ENCODE data around the gene IDH1. TPM values are rescaled to one million over a fixed set of nuclear protein-coding genes. Genes with fewer than 3 reads are reported as not detected.

Gene IDH1
- total RNA-seq (2012; rRNA removed) (77.1 and 104 TPM in 2 replicates), polyA plus RNA-seq (2012; rRNA removed) (42.7 and 53.5 TPM in 2 replicates), Bru-seq, nascent RNA (percentile 66 among the genes with signal in this experiment), BruChase-seq, experiment 1, labeled RNA remaining after a 6-hour chase (percentile 74 among the genes with signal in this experiment), BruChase-seq, experiment 2, labeled RNA remaining after a 2-hour chase (percentile 65 among the genes with signal in this experiment)
- polyA plus RNA-seq (2012; cell fraction: cytosol; rRNA removed) = 11.5 and 18.6 TPM in 2 replicates
- 13.1 and 39.8 TPM in 2 replicates for polyA plus RNA-seq (2012; cell fraction: nucleus; rRNA removed; ENCODE audit: low replicate concordance)
- long read RNA-seq, transcript IDH1-205 (10 exons, 2,298 nt) = minor isoform, 9 of 131 reads
- long read RNA-seq, transcript IDH1-201 (10 exons, 2,382 nt) = major isoform, 113 of 131 reads
- long read RNA-seq, partial matches to known transcripts = 4 of 131 reads
- long read RNA-seq, other reads (novel, unspliced or antisense) = 4 of 131 reads

- H2BK120ac ChIP-seq (ENCODE audit: low read depth, low read length) = no peak within 1 kb of the TSS; the same call in 1 of the 2 replicates
- peak; percentile 89 for DNase-seq
- H3K56ac ChIP-seq (ENCODE audit: extremely low read depth, insufficient read depth, low read length) = peak within 1 kb of the TSS; percentile 45; the same call in 1 of the 2 replicates
- H3K79me1 ChIP-seq (ENCODE audit: low read depth in 1 of 2, low read length in 2 of 2) = peaks cover 4 to 17% of the 10 kb centered on the region in 2 experiments; a peak in 3 of 4 replicates
- H2BK5ac ChIP-seq (ENCODE audit: low read depth, low read length, poor library complexity, severe bottlenecking) = peak within 1 kb of the TSS; percentile 59
- peaks cover 5% of the 10 kb centered on the region; the same call in 1 of the 2 replicates for H3K36me3 ChIP-seq (ENCODE audit: control insufficient read depth, insufficient read depth, low read length)
- peak within 1 kb of the TSS; percentile 13; the same call in 1 of the 2 replicates for H3K18ac ChIP-seq (ENCODE audit: low read depth, low read length)
- no peaks in the 10 kb centered on the region for H3K9me3 ChIP-seq (ENCODE audit: control insufficient read depth, insufficient read depth, low read length)
- H4K5ac ChIP-seq (ENCODE audit: low read depth, low read length) = peak within 1 kb of the TSS; percentile 16
- peak within 1 kb of the TSS; percentile 68 to 83 for H4K8ac ChIP-seq (ENCODE audit: low read depth in 2 of 2, low read length in 2 of 2)
- ChIA-PET CTCF (interaction anchor here (0.6 to 2.4 kb wide), 6 partner anchors 9 to 80 kb away, joined by 3 to 11 read pairs (median 4); no protein-coding TSS in a partner anchor), POLR2A (ENCODE audit: unreplicated experiment) (interaction anchor here (0.8 kb wide), 1 partner anchor 13 kb away, joined by 9 read pairs; no protein-coding TSS in a partner anchor)
- H4K20me1 ChIP-seq (ENCODE audit: insufficient read depth, low read length) = no peaks in the 10 kb centered on the region
- H2AFZ ChIP-seq (replicated peaks; ENCODE audit: low read length, poor library complexity) = peak within 1 kb of the TSS; percentile 96
- intact Hi-C loops (cut with micrococcal nuclease) = loop anchor here (1.0 to 2.0 kb wide), 4 partner anchors 11 to 508 kb away; partner anchors contain the start of gene PIKFYVE
- H2BK15ac ChIP-seq (ENCODE audit: low read depth, low read length) = no peak within 1 kb of the TSS; the same call in 2 of the 3 replicates
- no TSS peak for BruUV-seq (replicated peaks)
- H3K9ac ChIP-seq (ENCODE audit: low read depth, low read length) = peak within 1 kb of the TSS; percentile 68
- H3K4me3 ChIP-seq (ENCODE audit: insufficient read depth, low read depth, low read length) = peak within 1 kb of the TSS; percentile 75
- WGBS, 2 experiments (ENCODE audit: extremely low coverage in 2 of 2, insufficient read length in 1 of 2) = 4% methylated on average over 5 of the region's 48 CpGs; no CpG with 5 or more reads in 1 of the 2 experiments
- H2AK5ac ChIP-seq (ENCODE audit: low read depth, low read length) = no peak within 1 kb of the TSS
- in situ Hi-C loops (cut with MboI; ENCODE audit: low sequenced_read_pairs) = loop anchor here (25.0 kb wide), 1 partner anchor 518 kb away; no protein-coding TSS in a partner anchor
- peaks cover 4% of the 10 kb centered on the region for H3K4me1 ChIP-seq (ENCODE audit: control insufficient read depth, insufficient read depth, low read length)
- peak within 1 kb of the TSS; percentile 76 for H3K23ac ChIP-seq (ENCODE audit: low read depth, low read length)
- peak within 1 kb of the TSS; percentile 92 for H3K4me2 ChIP-seq (ENCODE audit: low read depth, low read length)
- peak within 1 kb of the TSS; percentile 75 for H3K14ac ChIP-seq (replicated peaks; ENCODE audit: low read depth, low read length)
- dilution Hi-C loops (cut with HindIII; ENCODE audit: low sequenced_read_pairs, unreplicated experiment) = no loop called here
- H3K27me3 ChIP-seq (ENCODE audit: control insufficient read depth, insufficient read depth, low read length) = no peaks in the 10 kb centered on the region
- peaks cover 5% of the 10 kb centered on the region; the same call in 1 of the 2 replicates for H3K9me1 ChIP-seq (ENCODE audit: insufficient read depth, low read length)
- H3K27ac ChIP-seq (ENCODE audit: insufficient read depth, low read length) = peak within 1 kb of the TSS; percentile 73
- H3K4ac ChIP-seq (ENCODE audit: low read depth, low read length) = peak within 1 kb of the TSS; percentile 59
- H2BK20ac ChIP-seq (ENCODE audit: low read depth, low read length) = no peak within 1 kb of the TSS
- 0 out of 2 replicates have a peak within 1 kb of the TSS, but pooled peaks have one; percentile 43 for H4K91ac ChIP-seq (ENCODE audit: insufficient read depth, low read depth, low read length)
- H2AK9ac ChIP-seq (replicated peaks; ENCODE audit: low read depth, low read length, poor library complexity) = peak within 1 kb of the TSS; percentile 80
- peak; percentile 93 for ATAC-seq (ENCODE audit: low read depth)
- TF ChIP-seq RCOR1 (IDR thresholded peaks at IDR 0.05; ENCODE audit: insufficient replicate concordance, low read length) (peak; percentile 17), SMC3 (IDR thresholded peaks at IDR 0.05; ENCODE audit: low read depth, low read length) (0 out of 2 replicates have a peak, but pooled peaks have one; percentile 12), CHD1 (IDR thresholded peaks at IDR 0.05; ENCODE audit: low read depth, low read length) (no peak), MXI1 (IDR thresholded peaks at IDR 0.05; ENCODE audit: borderline replicate concordance, low read depth, low read length) (peak; percentile 21; the same call in 1 of the 2 replicates), CEBPB (IDR thresholded peaks at IDR 0.05; ENCODE audit: low read depth, low read length) (no peak), FOS (IDR thresholded peaks at IDR 0.05; ENCODE audit: low read depth, low read length) (no peak), RAD21 (IDR thresholded peaks at IDR 0.05; ENCODE audit: low read length) (peak; percentile 31), BHLHE40 (IDR thresholded peaks at IDR 0.05; ENCODE audit: low read depth, low read length) (0 out of 2 replicates have a peak, but pooled peaks have one; percentile 15), MAZ (IDR thresholded peaks at IDR 0.05; ENCODE audit: borderline replicate concordance, low read depth, low read length) (no peak), POLR2A (IDR thresholded peaks at IDR 0.05; ENCODE audit: low read depth, low read length) (no peak)
- TF ChIP-seq, protein P1, sequence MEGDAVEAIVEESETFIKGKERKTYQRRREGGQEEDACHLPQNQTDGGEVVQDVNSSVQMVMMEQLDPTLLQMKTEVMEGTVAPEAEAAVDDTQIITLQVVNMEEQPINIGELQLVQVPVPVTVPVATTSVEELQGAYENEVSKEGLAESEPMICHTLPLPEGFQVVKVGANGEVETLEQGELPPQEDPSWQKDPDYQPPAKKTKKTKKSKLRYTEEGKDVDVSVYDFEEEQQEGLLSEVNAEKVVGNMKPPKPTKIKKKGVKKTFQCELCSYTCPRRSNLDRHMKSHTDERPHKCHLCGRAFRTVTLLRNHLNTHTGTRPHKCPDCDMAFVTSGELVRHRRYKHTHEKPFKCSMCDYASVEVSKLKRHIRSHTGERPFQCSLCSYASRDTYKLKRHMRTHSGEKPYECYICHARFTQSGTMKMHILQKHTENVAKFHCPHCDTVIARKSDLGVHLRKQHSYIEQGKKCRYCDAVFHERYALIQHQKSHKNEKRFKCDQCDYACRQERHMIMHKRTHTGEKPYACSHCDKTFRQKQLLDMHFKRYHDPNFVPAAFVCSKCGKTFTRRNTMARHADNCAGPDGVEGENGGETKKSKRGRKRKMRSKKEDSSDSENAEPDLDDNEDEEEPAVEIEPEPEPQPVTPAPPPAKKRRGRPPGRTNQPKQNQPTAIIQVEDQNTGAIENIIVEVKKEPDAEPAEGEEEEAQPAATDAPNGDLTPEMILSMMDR (conservative IDR thresholded peaks at IDR 0.05; ENCODE audit: low read depth, low read length) = peak; percentile 42
- TF ChIP-seq, protein P2, sequence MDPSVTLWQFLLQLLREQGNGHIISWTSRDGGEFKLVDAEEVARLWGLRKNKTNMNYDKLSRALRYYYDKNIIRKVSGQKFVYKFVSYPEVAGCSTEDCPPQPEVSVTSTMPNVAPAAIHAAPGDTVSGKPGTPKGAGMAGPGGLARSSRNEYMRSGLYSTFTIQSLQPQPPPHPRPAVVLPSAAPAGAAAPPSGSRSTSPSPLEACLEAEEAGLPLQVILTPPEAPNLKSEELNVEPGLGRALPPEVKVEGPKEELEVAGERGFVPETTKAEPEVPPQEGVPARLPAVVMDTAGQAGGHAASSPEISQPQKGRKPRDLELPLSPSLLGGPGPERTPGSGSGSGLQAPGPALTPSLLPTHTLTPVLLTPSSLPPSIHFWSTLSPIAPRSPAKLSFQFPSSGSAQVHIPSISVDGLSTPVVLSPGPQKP (IDR thresholded peaks at IDR 0.05; ENCODE audit: borderline replicate concordance, low read depth, low read length) = no peak
Observed at GRCh38 chr2:208254871-208255556, at the start of gene IDH1. TSS of gene IDH1 (minus strand) at chr2:208255071. CDS start at chr2:208251551, 3,520 bp downstream.

All from IMR-90 (cell line).